Thyroid gland (tissue), 4 donors: ENCODE results near the gene ETS1.

ENCODE experiments used
- CTCF ChIP-seq, 6 experiments: fragments of 200-600 bp in 3 of 6; fragments of 450-650 bp in 3 of 6; sonication (generic) in 3 of 6; IDR thresholded peaks; one replicate each; pipeline ENCODE4 v1.5.1; 2016 to 2019; ENCODE audit warnings: antibody characterized with exemption in 6 of 6, mild to moderate bottlenecking in 2 of 6, inconsistent platforms in 1 of 6, moderate library complexity in 1 of 6
- POLR2A ChIP-seq, 2 donors: fragments of 450-650 bp; IDR thresholded peaks; one replicate each; pipeline ENCODE4 v1.6.1; 2017; ENCODE audit warnings: antibody characterized with exemption in 2 of 2, mild to moderate bottlenecking in 2 of 2, moderate library complexity in 1 of 2

DNA sequence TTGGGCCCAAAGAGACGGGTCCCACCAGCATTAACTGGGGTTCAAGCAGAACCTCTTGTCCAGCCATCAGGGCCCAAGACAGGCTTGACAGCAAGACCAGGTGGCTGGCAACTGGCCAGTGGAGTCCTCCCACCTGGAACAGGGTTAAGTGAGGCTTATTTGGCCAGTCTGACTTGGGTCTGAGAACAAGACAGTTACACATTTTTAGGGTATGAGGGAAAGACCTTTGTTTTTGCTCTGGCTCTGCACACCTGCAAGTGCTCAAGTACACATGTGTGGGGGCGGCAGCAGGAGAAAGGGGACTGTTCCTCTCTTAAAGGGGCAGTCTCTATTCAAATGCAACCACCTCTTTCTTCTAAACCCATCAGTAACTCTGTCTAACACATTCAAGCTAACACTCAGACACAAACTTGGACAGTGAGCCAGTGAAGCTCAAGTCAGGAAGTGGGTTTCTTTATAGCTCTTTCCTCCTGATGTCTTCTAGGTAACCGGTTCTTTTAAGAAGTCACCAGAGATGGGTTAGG, 116.2 kb downstream of the ETS1 start:
- TF ChIP-seq POLR2A (IDR thresholded peaks at IDR 0.05) (no peak), CTCF (IDR thresholded peaks at IDR 0.05) (no peak)
